PFSK-1 (cell line): ENCODE data around the gene CACNA2D2.

Experiments used
- POLR2AphosphoS5 ChIP-seq: IDR thresholded peaks from 2 replicates; pipeline ENCODE4 v1.6.1; 2012; ENCODE audit warnings: low read depth, mild to moderate bottlenecking, control low read depth, low read length, moderate library complexity
- REST ChIP-seq, 2 experiments: IDR thresholded peaks; 2 replicates each; pipeline versions ENCODE4 v1.6.1 to v1.8.0; 2011 to 2012; ENCODE audit warnings: low read depth in 2 of 2, low read length in 2 of 2, control low read depth in 1 of 2, inconsistent platforms in 1 of 2, mild to moderate bottlenecking in 1 of 2, moderate library complexity in 1 of 2; ENCODE audit not compliant: insufficient read depth in 1 of 2
- SIN3A ChIP-seq: IDR thresholded peaks from 2 replicates; pipeline ENCODE4 v1.6.1; 2012; ENCODE audit warnings: mild to moderate bottlenecking, low read length, moderate library complexity, borderline replicate concordance; ENCODE audit not compliant: insufficient read depth
- TAF1 ChIP-seq: IDR thresholded peaks from 2 replicates; pipeline ENCODE4 v1.6.1; 2012; ENCODE audit warnings: low read length, control low read depth, borderline replicate concordance; ENCODE audit not compliant: insufficient read depth

- TF ChIP-seq POLR2AphosphoS5 (no peak), REST (IDR thresholded peaks at IDR 0.05; ENCODE audit: insufficient read depth in 1 of 2, low read depth in 2 of 2, low read length in 2 of 2) (no peak), TAF1 (no peak), SIN3A (no peak)
Observed at GRCh38 chr3:50401978-50402595, 101.3 kb downstream of the CACNA2D2 start.
